GOT3 (cell line): Measurements from ENCODE around the gene AOPEP.
"Not testable (repeated sequence)": the region's sequence is repeated elsewhere in the genome, so short reads cannot be mapped to it uniquely, and the experiment has no call there.

Experiments used
- DNase-seq: peaks from one replicate; lab custom pipeline; 2025; ENCODE audit warnings: mixed read lengths; lab: John Stamatoyannopoulos, UW

The AOPEP gene

GRCh38 chr9:94818178-94818541 is 91.7 kb downstream of the AOPEP start:
- DNase-seq, result no peak

GRCh38 chr9:94819161-94819687 is 92.7 kb downstream of the AOPEP start:
- DNase-seq, result no peak

DNA sequence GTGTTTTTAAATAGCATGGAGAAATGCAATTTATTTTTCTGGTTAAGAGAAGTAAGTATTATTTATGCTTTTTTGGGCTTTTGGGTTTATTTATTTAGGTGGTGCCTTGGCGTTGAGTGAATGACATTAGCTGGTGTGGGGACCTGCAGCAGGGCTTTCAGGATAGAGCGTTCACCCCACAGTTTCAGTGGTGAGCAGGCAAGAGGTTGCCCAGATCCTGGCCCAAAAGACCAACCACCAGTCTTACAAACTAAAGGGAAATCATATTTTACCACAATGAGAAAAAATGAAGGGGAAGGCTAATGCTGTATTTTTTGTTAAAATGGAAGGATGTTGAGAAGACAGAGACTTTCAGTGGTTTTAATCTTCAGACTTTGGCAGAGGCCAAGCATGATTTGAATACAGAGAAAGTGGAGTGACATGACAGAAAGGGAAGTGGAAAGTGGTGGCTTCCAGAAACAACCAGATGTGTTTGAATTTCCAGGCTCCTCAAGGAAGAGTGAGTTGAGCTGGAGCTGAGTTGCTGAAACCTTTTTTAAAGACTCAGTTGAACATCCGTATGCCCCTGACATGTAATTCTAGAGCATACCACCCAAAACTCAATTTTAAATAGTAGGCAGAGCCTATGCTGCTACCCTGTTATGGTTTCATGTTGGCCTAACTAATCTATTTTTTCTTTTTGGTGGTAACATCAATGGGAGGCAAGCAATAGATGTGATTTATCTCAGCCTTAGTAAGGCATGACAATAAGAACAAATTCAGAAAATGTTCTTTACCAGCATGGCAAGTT is 94.8 kb downstream of the AOPEP start:
- DNase-seq, result no peak

DNA sequence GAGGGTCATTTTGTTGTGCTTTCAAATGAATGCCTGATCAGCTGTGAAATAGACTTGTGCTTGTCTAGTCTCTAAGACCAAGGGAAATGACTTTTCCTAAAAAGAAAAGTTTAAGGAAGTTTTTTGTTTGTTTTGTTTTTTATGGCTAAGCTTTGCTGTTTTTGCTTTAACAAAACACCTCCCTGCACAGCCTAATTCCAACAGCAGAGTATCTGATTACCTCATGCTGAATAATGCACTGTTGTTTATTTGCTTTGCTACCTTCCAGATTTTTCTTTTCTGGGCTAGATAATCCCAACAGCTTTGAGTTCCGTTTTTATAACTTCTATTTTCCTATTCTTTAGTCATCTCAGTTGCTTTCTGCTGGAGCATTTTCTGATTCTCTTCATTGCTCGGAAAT is 95.8 kb downstream of the AOPEP start:
- no peak for DNase-seq

DNA sequence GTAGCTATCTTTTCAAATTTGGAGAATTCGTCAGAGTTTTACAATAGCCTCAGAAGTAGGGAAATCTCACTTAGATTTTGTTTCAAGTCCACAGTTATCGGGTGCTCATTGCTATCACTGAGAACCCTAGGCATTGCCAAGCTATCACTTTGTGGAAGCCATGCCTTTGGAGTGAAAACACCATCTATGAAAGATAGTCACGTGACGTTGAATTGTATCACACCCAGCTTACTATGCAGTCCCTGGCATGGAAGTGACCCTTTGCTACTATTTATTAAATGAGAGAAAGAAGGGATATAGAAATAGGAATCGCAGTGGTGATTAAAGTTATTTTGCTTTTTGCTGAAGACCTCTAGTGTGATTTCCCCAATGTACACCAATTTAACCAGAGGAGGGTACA is 97.2 kb downstream of the AOPEP start:
- DNase-seq, result no peak

DNA sequence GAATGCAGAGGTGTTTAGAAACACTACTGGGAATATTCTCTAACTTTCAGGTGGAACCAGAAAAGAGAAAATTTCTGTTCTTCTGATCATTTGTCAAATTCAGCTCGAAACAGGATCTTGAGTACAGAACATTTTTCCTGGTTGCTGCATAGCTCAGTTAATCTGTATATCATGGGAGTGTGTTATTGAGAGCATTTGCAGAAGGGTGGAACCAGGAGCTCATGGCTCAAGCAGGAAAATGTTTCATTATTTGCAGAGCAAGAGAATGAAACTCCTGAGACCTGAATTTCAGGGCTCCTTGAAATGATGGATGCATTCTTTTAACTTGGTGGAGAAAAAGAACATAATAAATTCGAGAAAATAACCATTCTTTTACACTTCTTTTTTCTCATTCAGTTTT is 97.9 kb downstream of the AOPEP start:
- no peak for DNase-seq

DNA sequence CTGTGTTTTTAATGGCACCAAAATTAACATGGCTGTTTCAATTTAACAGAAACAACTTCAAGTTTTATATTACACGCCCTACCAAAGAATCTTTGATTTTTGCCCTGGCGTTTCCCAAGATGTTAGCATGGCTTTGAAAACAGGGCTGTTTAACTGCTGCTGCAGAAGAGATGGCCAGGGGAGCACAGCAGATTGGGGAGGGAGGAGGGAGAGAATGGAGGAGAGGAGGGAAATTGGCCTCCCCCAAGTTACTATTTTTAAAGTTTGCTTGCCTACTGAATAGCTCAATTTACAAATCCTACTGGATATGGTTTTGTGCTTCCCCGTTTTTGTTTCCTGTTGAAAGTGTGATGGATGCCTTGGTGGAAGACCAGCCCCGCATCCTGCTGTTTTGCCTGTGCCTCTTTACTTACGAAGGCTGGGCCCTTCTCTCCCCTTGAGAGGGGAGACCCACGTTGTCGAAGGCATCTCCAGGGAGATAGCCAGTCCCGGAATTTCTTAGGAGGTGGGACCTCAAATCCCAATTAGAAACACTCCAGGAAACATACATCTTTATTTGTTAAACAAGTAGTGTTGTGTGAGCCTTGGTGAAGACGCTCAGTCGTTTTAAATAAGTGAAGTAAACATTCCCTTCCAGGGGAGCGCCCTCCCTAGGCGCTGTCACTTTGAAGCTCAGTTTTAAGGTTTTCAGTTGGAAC is 98.6 kb downstream of the AOPEP start:
- DNase-seq, result no peak

GRCh38 chr9:94825611-94825958 is 99.1 kb downstream of the AOPEP start:
- DNase-seq, result no peak

DNA sequence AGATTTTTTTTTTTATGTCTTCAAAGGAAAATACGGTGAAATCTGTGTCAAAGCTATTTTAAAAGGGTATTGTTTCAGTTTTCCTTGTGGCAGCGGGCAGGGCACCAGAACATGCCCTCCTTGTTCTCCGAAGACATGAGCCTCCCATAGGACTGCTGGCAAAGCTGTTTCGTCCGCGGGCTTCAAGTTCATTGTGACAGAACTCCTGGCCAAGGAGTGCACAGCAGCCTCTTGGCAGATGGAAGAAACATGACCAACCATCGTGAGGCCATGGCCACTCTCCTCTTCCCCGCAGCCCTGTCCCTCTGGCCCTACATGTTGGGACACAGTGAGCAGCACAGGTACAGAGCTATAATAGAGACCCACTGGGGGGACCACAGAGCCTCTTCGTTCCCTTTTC is 99.5 kb downstream of the AOPEP start:
- DNase-seq, result no peak

DNA sequence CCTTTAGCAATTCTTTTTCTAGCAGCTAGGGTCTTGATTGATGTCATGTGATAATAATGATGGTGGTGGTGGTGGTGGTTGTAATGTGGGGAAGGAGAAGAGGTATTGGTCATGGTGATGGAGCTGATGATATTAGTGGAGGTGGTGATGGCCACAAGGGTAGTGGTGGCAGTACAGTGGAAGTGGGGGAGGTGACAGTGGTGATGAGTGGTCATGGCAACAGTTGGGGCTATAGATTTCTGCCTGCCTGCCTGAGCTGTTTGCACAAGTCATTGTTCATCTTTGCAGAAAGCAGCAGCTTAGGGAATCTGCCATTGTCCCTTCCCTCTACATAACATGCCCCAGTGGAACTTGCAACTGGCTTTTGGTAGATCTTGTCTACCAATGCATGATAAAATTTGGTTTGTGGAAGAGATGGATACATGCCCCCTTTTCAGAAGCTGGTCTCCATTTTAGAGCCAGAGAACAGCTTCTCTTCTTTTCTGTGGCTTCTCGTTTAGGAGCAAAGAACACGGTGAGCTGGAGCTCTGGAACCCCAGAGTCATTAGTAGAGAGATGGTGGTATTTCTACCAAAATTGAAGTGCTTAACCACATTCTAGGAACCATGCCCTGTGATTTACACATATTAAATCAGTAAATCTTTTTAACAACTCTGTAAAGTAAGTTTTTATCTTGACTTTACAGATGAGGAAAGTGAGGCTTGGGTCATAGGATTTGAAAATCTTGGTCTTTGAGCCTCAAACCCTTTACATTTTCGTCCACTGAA is 100.3 kb downstream of the AOPEP start:
- no peak for DNase-seq

- DNase-seq, result no peak
These were observed 101.2 kb downstream of the AOPEP start for GRCh38 chr9:94827584-94828304.

DNA sequence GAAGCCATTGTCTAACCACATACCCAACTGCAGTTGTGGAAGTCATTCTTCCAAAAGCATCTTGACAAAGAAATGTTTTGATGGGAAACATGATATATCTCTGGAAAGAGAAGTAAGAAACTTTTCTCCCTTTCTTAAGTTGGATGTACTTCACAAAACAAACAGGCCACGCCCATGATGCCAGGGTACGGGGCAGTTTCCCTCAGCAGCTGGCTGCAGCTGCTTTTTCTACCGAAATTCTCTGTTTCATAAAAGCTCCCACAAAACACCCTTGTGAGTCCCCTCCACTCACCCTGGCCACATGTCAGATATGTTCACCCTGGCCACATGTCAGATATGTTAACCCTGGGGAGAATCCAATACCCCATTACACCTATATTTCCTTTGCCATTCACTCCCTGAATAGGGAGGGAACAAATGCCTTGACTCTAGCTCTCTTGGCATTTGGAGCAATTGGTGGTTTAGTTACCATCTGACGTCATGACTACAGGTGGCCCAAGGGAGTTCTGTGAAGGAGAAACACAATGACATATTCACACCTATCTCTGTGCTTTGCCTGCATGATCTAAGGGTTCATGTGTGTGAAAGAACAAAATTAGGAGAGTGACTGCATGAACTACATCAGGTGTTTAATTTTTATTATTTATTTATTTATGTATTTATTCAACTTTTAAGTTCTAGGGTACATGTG is 103.0 kb downstream of the AOPEP start:
- no peak for DNase-seq

GRCh38 chr9:94830071-94830604 is 103.6 kb downstream of the AOPEP start:
- DNase-seq, result not testable (repeated sequence)

DNA sequence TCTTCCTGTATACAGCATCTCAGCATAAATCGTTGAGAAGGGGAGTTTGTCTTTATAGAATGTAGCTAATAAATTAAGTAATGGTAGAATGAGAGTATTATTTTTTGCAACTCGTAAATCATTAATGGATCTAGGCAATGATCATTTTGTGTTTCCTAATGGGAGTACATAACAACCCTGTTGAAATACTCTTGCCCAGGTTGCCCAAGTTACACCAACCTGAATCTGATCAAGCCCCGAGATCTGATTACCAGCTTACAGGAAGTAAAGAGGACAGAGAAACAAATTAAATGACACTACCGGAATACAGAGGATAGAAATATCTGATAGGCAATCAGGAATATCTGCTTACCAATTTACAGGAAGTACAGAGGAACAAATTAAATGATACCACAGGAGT is 107.3 kb downstream of the AOPEP start:
- DNase-seq, result no peak

- no peak for DNase-seq
These were observed 110.9 kb downstream of the AOPEP start for GRCh38 chr9:94837404-94837803.

DNA sequence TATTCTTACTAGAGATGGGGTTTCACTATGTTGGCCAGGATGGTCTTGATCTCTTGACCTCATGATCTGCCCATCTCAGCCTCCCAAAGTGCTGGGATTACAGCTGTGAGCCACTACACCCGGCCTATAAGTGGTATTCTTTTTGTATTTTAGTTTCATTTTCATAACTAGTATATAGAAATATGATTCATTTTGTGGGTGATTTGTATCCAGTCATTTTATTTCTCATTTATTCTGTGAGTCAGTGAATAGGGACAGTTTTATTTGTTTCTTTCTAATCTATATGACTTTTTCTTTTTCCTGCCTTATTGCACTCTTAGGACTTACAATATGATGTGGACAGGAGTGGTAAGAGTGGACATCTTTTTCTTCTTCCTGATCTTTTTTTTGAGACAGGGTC is 112.9 kb downstream of the AOPEP start:
- DNase-seq, result no peak

DNA sequence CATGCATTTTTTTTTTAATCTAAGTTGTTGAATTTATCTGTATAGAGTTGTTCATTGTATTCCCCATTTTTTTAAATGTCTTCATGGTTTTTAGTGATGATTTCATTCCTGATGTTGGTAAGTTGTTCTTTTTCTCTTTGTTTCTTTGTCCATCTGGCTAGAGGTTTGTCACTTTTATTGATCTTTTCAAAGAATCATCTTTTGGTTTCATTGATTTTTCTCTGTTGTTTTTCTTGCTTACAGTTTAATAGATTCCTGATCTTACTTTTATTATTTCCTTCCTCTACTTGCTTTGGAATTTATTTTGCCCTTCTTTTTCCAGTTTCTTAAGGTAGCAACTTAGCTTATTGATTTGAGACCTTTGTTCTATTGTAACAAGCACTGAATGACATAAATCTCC is 114.2 kb downstream of the AOPEP start:
- DNase-seq, result no peak

DNA sequence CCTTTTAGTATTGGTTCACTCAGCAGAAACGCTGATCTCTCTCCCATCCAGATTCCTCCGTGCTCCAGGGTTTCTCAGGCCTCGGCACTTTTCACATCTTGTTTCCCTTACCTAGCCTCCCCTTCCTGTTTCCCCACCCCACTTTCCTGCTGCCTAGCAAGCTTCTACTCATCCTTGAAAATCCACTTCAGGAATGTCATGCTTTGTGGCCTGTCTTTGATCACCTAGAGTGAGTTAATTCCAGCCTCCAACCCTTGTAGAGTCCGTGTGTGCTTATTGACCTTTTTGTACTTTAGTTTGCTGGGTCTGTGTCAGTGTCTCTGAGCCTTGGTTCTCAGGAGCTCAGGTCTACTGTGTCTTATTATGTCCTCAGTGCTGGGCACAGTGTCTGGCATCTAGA is 116.6 kb downstream of the AOPEP start:
- DNase-seq, result no peak

DNA sequence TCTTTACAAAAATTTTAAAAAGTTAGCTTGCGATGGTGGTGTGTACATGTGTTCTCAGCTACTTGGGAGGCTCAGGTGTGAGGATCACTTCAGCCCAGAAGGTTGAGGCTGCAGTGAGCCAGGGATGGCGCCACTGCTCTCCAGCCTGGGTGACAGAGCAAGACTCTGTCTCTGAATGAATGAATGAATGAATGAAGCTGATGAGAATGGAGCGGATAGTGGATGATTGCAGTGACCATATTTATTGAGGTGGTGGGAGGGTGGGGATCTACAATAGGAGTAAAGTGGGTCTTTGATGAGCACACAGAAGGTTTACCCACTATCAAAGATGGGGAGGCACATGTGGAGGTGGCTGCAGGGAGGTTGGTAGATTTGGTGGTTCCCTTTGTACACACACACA is 120.2 kb downstream of the AOPEP start:
- no peak for DNase-seq

- DNase-seq, result no peak
These were observed 121.0 kb downstream of the AOPEP start for GRCh38 chr9:94847486-94847885.

DNA sequence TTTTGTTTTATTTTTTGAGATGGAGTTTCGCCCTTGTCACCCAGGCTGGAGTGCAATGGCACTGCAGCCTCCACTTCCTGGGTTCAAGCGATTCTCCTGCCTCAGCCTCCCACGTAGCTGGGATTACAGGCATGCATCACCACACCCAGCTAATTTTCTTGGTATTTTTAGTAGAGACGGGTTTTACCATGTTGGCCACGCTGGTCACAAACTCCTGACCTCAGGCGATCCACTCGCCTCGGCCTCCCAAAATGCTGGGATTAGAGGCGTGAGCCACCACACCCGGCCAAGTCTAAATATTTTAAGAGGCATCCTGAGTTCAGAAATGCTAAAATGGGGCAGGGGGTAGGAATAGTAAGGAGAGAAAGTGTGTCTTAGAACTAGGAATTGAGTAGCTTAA is 122.3 kb downstream of the AOPEP start:
- not testable (repeated sequence) for DNase-seq
